Upper lobe of right lung (tissue), 1 donor: ENCODE data around the gene ING3. TPM values are rescaled to one million over a fixed set of nuclear protein-coding genes. Genes with fewer than 3 reads are reported as not detected.

ENCODE experiments used
- ATAC-seq: fragments of 200-7000 bp; cut with Tn5 transposase; one replicate; pipeline ENCODE4 v1.9.1; 2020; ENCODE audit warnings: mild to moderate bottlenecking, moderate library complexity
- DNase-seq: peaks from one replicate; pipeline ENCODE4 v3.0.0-alpha.2; 2020
- H3K27ac ChIP-seq: fragments of 200-600 bp; one replicate; pipeline ENCODE4 v1.8.0; 2022
- H3K27me3 ChIP-seq: fragments of 200-600 bp; one replicate; pipeline ENCODE4 v1.8.0; 2022; ENCODE audit warnings: mild to moderate bottlenecking
- H3K36me3 ChIP-seq: fragments of 200-600 bp; one replicate; pipeline ENCODE4 v1.8.0; 2022
- H3K4me1 ChIP-seq: fragments of 200-600 bp; one replicate; pipeline ENCODE4 v1.8.0; 2022
- H3K4me3 ChIP-seq: fragments of 200-600 bp; one replicate; pipeline ENCODE4 v1.8.0; 2022; ENCODE audit warnings: mild to moderate bottlenecking
- H3K9me3 ChIP-seq: fragments of 200-600 bp; one replicate; pipeline ENCODE4 v1.8.0; 2022
- intact Hi-C: fragments of 100-400 bp; cut with DNase I; formaldehyde crosslinking; loops from one replicate; pipeline ENCODE4 v1.11.0; 2022
- total RNA-seq: library from RNA; stranded (reverse); fragmentation: NEBNext Ultra II Directional; extraction: Animal tissue kit (Norgen Biotek cat#: 25700); gene quantifications from one replicate; pipeline ENCODE4 v1.2.1, GENCODE V29; 2021
- TF ChIP-seq, protein P1 (sequence below): fragments of 200-600 bp; IDR thresholded peaks from one replicate; pipeline ENCODE4 v1.8.0; 2022; ENCODE audit warnings: antibody characterized with exemption
- donor health status: DM: no; HTN: yes; CAD: no; lungs with severe emphysema.

The ING3 gene
- total RNA-seq, 1 donor from 2014 or later, result 17.9 TPM

DNA sequence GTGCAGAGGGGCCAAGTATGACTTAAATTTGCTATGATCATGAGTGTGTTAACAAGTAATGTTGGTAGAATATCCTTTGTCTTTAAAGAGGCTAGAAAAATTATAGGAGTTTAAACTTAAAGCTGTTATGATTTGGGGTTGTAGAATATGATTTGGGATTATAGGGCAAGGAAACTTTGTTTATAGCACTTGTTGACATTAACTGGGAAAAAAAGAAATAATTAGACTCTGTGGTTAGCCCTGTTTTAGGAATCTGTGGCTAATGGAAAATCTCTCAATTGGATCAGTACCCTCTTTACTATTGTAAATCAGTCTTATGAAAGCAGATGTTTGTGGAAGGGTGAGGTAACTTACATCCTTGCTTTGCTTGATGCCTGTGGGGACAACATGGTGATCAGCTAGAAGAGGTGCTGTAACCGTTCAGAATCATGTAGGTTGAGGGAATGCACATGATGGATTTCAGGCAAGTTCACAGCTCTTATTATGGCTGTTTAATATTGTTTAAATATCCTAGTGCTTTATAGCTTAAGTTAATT lies 11.1 kb downstream of the ING3 start:
- DNase-seq, result no peak
- Histone ChIP-seq H3K36me3 (peaks cover 30% of the 10 kb centered on the region), H3K4me3 (no peak overlapping the region), H3K4me1 (no peaks in the 10 kb centered on the region), H3K9me3 (no peaks in the 10 kb centered on the region), H3K27ac (no peak overlapping the region), H3K27me3 (no peaks in the 10 kb centered on the region)
- TF ChIP-seq, protein P1, sequence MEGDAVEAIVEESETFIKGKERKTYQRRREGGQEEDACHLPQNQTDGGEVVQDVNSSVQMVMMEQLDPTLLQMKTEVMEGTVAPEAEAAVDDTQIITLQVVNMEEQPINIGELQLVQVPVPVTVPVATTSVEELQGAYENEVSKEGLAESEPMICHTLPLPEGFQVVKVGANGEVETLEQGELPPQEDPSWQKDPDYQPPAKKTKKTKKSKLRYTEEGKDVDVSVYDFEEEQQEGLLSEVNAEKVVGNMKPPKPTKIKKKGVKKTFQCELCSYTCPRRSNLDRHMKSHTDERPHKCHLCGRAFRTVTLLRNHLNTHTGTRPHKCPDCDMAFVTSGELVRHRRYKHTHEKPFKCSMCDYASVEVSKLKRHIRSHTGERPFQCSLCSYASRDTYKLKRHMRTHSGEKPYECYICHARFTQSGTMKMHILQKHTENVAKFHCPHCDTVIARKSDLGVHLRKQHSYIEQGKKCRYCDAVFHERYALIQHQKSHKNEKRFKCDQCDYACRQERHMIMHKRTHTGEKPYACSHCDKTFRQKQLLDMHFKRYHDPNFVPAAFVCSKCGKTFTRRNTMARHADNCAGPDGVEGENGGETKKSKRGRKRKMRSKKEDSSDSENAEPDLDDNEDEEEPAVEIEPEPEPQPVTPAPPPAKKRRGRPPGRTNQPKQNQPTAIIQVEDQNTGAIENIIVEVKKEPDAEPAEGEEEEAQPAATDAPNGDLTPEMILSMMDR, result no peak
- no peak for ATAC-seq
- intact Hi-C loops, result no loop called here

DNA sequence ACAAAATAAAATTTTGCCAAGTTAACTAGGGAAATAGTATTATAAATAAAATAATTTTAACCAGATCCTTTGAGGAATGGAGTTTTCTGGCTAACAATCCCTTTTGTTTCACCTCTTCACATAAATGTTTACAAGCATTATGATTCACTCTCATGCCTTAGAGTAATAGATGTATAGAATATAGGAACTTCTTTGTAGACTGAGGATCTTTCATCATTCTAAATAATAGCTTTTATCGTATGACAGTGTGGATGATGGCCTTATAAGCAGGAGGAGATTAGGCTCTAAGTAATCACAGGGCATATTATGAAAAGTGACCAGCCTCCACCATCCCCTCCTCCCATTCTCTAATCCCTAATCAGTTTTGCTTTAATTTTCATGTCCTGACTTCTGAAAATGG lies 13.5 kb downstream of the ING3 start:
- intact Hi-C loops, result no loop called here
- Histone ChIP-seq H3K9me3 (no peaks in the 10 kb centered on the region), H3K4me1 (no peaks in the 10 kb centered on the region), H3K27me3 (no peaks in the 10 kb centered on the region), H3K4me3 (no peak overlapping the region), H3K36me3 (peaks cover 44% of the 10 kb centered on the region), H3K27ac (no peak overlapping the region)
- TF ChIP-seq, protein P1, result no peak
- ATAC-seq (no peak), DNase-seq (no peak)

DNA sequence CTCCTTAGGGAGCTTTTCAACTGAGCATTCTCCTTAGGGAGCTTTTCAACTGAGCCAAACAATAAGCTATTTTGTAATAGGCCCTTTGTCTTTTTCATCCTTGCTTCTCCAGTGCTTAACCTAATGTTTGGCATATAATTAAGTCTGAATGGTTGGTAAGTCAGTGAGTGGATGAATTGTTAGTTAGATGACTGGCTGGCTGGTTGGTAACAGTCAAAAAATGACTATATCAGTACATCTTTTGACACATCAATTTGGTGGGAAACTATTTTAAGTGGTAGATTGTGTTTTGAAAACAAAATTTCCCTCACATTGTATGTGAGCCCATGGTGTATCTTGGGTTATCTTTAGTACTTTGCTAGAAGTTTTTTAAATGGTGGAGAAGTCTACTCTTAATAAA lies 16.4 kb downstream of the ING3 start:
- Histone ChIP-seq H3K27ac (no peak overlapping the region), H3K4me1 (no peaks in the 10 kb centered on the region), H3K4me3 (no peak overlapping the region), H3K27me3 (no peaks in the 10 kb centered on the region), H3K36me3 (peaks cover 72% of the 10 kb centered on the region), H3K9me3 (no peaks in the 10 kb centered on the region)
- TF ChIP-seq, protein P1, result no peak
- intact Hi-C loops, result no loop called here
- ATAC-seq, result no peak
- no peak for DNase-seq

DNA sequence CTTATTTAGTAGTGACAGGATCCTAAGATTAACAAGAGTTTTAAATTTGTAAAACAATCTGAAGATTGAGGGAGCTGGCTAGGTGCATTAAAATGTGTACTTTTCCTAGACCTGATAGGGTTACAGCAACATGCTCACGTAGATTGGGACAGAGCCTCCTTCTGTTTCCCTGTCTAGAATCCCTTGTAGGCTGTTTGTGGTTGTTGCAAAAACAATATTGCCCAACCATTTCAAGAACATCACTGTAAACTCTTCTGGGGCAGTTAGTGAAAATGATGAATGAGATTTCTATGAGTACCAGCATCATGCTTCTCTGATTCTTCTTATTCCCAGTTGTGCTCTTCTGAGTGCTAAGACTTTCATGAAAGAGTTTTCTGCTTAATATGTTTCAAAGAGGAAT lies 23.3 kb downstream of the ING3 start:
- ATAC-seq (no peak), DNase-seq (no peak)
- H3K27me3 ChIP-seq, result no peaks in the 10 kb centered on the region
- no peak overlapping the region for H3K27ac ChIP-seq
- H3K36me3 ChIP-seq, result peaks cover 83% of the 10 kb centered on the region
- intact Hi-C loops, result no loop called here
- no peak overlapping the region for H3K4me3 ChIP-seq
- H3K4me1 ChIP-seq, result no peaks in the 10 kb centered on the region
- H3K9me3 ChIP-seq, result no peaks in the 10 kb centered on the region
- TF ChIP-seq, protein P1, result no peak

DNA sequence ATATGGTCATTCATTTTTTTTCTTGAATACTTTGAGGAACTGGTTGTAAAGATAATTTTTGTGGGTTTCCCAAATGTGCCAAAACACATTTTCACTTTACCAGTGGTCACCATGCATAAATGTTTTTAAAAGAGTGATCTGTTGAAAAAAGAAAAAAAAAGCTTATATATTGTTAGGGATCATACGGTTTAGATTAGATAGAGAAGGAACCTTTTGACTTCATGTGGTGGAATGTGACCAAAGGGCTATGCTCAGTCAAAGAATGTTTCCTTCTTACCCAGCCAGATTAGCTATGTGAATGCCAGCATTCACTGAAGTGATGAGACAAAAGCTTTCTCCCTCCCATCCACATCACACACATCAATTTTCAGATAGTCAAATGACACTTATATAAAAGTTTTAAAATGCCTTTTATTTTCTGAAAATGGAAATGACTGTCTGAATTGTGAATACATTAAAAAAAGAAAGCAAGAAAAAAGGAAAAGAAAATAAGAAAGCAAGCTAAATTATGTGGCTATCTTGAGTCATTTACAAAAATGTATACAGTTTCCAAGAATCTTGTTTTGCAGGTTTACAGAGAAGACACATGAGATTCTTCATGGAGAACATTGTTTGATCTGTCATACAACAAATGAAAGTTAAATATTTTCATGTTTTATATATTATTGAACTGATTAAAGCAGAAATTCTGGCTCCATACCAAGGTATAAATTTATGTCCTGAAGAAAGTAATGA lies 29.4 kb downstream of the ING3 start:
- intact Hi-C loops, result no loop called here
- no peak for ATAC-seq
- H3K4me3 ChIP-seq, result no peak overlapping the region
- DNase-seq, result no peak
- TF ChIP-seq, protein P1, result no peak
- H3K36me3 ChIP-seq, result peaks cover 23% of the 10 kb centered on the region
- no peaks in the 10 kb centered on the region for H3K4me1 ChIP-seq
- H3K9me3 ChIP-seq, result no peaks in the 10 kb centered on the region
- no peak overlapping the region for H3K27ac ChIP-seq
- no peaks in the 10 kb centered on the region for H3K27me3 ChIP-seq
